ENCODE data around the gene SERPINI2.
"Not testable (repeated sequence)": the region's sequence is repeated elsewhere in the genome, so short reads cannot be mapped to it uniquely, and the experiment has no call there.

The SERPINI2 gene

DNA sequence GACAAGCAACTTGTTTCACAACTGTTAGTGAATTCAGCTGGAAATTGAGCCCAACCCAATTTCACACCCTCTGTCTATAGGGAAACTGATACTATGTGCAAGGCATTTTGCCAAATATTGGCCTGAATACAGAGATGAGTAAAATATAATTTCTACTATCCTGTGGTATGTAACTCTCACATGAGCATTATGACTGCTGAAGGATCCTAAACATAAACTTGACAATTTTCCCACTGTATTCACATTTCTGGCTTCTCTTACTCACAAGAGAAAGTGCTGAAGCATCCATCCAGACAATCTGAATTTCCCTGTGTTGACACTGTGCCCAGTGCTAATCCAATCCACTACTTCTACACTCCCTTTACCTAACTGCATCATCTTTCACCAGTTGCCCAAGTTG is 28.4 kb downstream of the SERPINI2 start:
- no peak for DNase-seq

DNA sequence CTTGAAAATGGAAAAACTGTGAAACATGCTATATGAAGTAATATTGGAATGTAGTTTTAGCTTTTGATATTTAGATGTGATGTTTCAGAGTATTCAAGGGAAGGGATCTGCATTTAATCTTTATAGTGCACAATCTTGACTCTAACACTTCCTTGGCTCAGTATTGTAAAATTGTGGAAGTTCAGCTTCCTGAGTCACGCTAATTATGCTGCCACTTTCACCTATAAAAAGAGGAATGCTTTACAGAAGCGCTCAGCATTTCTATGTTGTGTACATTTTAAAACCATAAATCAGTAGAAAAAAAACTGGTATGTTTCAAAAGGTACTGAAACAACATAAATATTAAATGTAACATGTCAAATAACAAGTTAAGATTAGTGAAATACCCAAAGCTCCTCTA is 32.6 kb downstream of the SERPINI2 start:
- DNase-seq: no peak

DNA sequence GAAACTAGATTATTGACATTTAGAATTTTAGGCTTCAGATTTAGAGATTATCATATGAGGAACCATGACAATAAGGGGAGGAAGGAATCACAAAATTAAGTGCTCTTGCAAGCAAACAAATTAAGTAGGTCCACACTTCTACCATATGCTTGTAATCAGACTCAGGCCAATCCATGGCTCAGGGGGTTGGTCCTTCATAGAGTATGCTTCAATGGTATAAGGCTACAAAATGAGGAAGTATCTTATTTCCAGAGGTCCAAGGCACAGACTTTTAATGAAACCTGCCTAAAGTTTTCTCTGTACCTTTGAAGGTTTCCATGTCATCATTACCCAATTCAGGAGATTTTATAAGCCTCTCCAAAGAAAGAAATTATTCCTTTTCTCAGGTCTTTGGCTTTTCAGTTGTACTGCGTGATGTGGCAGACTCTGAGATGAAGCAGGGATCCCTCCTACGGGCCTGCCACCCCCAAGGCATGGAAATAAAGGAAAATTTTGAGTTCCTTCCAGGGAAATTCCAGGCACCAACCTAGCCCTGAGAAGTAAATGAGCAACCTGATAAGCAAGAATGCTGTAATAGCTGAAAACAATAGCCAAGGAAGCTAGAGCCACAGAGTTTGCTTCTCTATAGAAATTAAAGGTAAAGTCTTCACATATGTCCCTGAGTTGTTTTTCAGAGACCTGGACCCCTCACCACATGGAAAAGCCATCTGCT is 36.3 kb downstream of the SERPINI2 start:
- DNase-seq: no peak

DNA sequence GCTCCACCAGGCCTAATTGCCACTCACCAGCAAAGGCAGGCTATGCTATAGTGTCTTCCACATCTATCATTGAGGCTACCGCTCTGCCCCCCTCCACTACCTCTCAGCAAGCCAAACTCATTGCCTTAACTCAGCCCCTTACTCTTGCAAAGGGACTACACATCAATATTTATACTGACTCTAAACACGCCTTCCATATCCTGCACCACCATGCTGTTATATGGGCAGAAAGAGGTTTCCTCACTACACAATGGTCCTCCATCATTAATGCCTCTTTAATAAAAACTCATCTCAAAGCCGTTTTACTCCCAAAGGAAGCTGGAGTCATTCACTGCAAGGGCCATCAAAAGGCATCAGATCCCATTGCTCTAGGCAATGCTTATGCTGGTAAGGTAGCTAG is 46.9 kb downstream of the SERPINI2 start:
- not testable (repeated sequence) for DNase-seq

DNA sequence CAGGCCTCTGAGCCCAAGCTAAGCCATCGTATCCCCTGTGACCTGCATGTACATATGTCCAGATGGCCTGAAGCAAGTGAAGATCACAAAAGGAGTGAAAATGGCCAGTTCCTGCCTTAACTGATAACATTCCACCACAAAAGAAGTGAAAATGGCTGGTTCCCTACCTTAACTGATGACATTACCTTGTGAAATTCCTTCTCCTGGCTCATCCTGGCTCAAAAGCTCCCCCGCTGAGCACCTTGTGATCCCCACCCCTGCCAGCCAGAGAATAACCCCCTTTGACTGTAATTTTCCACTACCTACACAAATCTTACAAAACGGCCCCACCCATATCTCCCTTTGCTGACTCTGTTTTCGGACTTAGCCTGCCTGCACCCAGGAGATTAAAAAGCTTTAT is 51.4 kb downstream of the SERPINI2 start:
- DNase-seq: not testable (repeated sequence)

DNA sequence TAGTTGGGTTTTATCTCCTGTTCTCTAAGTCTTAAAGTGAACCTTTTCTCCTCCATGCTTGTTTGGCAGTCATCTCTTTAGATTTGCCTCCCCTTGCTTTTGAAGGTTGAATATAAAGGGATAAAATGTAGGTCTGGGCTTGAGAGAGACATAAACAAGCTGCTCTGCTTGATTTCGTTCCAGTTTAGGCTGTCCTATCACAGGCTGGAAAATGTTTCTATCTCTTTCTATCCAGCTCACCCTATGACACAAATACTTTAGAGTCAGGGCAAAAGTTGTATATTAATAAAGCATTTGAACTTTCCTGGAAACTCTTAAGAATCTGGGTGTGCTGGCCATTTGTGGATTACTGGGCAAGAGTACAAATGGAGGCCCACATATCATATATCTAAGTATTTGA is 64.2 kb downstream of the SERPINI2 start:
- no peak for DNase-seq

DNA sequence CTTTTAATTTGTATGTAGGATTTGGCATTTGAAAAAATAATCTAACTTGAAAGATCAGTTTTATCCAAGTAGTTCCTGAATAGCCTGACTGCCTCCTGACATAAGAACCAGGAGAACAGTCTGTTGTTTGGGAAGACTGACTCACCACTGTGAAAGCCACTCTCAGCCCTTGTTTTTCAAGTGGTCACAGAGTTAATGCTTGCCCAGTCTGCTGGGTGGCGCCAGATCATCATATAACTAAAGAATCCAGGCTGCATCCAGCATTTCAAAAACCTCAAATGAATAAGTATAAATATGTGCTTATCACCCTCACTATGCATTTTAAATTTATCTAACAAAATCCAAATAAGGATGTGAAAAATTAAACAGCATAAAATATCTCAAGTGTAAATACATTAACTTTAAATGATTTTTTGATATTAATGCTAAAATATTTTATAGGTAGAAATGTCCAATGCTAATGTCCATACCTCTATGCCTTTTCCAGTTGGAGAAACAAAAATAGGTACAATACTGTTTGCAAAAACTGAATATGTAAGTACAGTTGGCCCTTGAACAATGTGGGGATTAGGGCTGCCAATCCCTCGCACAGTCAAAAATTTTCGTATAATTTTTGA is 66.9 kb downstream of the SERPINI2 start:
- no peak for DNase-seq

DNA sequence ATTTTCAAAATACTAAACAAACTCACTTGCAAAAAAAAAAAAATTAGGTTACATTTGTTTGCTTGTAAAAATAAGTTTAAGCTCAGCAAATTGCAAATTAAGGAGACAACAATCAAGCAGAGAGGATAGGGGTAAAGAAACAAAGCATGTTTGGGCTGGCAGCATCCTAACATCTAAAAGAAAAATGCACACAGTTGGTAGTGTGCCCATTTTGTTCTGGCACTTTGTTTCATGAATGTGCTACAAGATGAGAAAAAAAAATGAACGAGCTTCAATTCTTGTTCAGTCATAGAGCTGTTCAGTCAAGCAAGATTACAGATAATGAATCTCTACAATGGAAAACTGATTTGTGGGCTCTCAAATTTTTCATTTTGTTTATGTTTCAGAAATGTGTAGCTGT is 76.0 kb downstream of the SERPINI2 start:
- DNase-seq: no peak

DNA sequence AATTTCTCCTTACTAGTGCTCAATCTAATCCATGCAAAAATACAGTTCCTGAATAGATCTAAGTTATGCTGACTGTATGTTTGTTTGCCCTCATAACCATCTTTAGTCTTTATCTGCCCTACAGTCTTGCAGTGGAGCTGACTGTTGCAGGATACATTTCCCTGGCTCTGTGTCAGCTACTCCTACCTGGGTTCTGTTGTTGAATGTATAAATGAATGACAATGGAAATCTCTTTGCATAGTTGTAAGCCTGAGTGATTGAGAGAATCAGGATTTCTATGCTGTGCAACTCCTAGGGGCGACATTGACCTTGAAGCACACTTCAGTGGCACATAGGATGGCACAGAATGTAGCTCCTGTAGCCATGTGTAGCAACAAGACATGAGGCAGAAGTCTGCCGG is 77.8 kb downstream of the SERPINI2 start:
- no peak for DNase-seq

DNA sequence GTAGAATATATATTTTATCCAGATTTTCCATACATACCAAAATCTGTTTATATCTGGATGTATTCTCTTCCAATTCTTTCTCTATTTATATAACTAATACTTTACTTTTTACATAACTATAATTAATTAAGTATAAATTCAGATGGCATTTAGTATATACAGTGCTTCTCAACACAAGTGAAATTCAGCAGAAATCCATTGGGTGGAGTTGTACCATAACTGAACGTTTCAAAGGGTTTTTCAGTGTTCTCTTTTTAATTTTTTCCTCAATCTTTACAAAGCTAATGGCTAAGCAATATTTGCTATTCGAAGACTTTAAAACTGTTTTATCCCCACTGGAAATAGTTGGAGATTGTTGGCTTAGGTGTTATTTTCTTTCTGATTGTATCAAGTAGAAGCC is 79.8 kb downstream of the SERPINI2 start:
- DNase-seq: no peak

Measured in effector CD4-positive, alpha-beta T cell (primary cell).